K562 (cell line): ENCODE measurements around the gene IPO13. TPM values are rescaled to one million over a fixed set of nuclear protein-coding genes. Genes with fewer than 3 reads are reported as not detected.

Source experiments
- ATAC-seq: fragments of 200-7000 bp; cut with Tn5 transposase; 3 replicates; pipeline ENCODE4 v1.9.1; 2020; ENCODE audit warnings: moderate library complexity
- BruUV-seq: library from RNA; stranded (reverse); fragments of 400-500 nt; replicated peaks from 2 replicates; lab custom pipeline; 2021; lab: Mats Ljungman, UMichigan
- CTCF ChIA-PET: fragments of 300-600 bp; formaldehyde crosslinking; extraction: SDS; loops from one replicate; lab custom pipeline; 2021; ENCODE audit warnings: low intra/inter-chr PET ratio; lab: Yijun Ruan, JAX
- POLR2A ChIA-PET: fragments of 300-600, 350-650 bp; sonication (Branson Sonifier 250); formaldehyde crosslinking; extraction: SDS; loops from one replicate; lab custom pipeline; 2021; ENCODE audit warnings: antibody characterized with exemption, inconsistent platforms; lab: Yijun Ruan, JAX
- DNase-seq, 4 experiments: peaks; one replicate each; pipeline versions ENCODE4 v3.0.0 to v3.0.0-alpha.2; 2011 to 2018; ENCODE audit warnings: low spot score in 3 of 4, mixed read lengths in 3 of 4; ENCODE audit errors: extremely low read depth in 1 of 4
- FAIRE-seq: peaks from 2 replicates; lab custom pipeline; 2011; peaks lifted over from hg19 to GRCh38; lab: Jason Lieb, UNC
- H2AFZ ChIP-seq: 2 replicates; pipeline ENCODE4 v1.6.0; 2011; ENCODE audit warnings: low read depth, low read length, control low read depth, inconsistent platforms
- H3K27ac ChIP-seq: fragments of 200-600 bp; 3 replicates; pipeline ENCODE4 v1.8.0; 2011; ENCODE audit warnings: low read depth, mild to moderate bottlenecking, control low read depth, inconsistent platforms, low read length, moderate library complexity, mixed read lengths; ENCODE audit errors: extremely low read depth
- H3K27me3 ChIP-seq, 2 experiments: fragments of 300-600 bp in 1 of 2; 2 replicates in 1 of 2; 3 replicates in 1 of 2; pipeline versions ENCODE4 v1.6.0 to v1.8.0; 2011; ENCODE audit warnings: inconsistent platforms in 2 of 2, low read length in 2 of 2, mild to moderate bottlenecking in 1 of 2, mixed read lengths in 1 of 2, moderate library complexity in 1 of 2; ENCODE audit not compliant: control insufficient read depth in 2 of 2, insufficient read depth in 2 of 2
- H3K36me3 ChIP-seq: fragments of 300-600 bp; 3 replicates; pipeline ENCODE4 v1.8.0; 2011; ENCODE audit warnings: mild to moderate bottlenecking, low read length, inconsistent platforms; ENCODE audit not compliant: control insufficient read depth, insufficient read depth
- H3K4me1 ChIP-seq, 2 experiments: fragments of 200-600 bp in 1 of 2; replicated peaks in 1 of 2; 2 replicates in 1 of 2; 3 replicates in 1 of 2; pipeline versions ENCODE4 v1.5.1 to v1.8.0; 2011; ENCODE audit warnings: inconsistent platforms in 2 of 2, low read length in 2 of 2, mild to moderate bottlenecking in 1 of 2, mixed read lengths in 1 of 2, moderate library complexity in 1 of 2; ENCODE audit not compliant: control insufficient read depth in 2 of 2, insufficient read depth in 2 of 2
- H3K4me2 ChIP-seq: 2 replicates; pipeline ENCODE4 v1.6.1; 2011; ENCODE audit warnings: low read length, control low read depth, inconsistent platforms, mixed read lengths; ENCODE audit not compliant: insufficient read depth
- H3K4me3 ChIP-seq: fragments of 200-600 bp; sonication (generic), shearing (Covaris generic); 2 replicates; pipeline ENCODE4 v1.5.1; 2016; ENCODE audit warnings: control low read depth, inconsistent platforms
- H3K79me2 ChIP-seq: fragments of 200-600 bp; 3 replicates; pipeline ENCODE4 v1.8.0; 2011; ENCODE audit warnings: low read length, inconsistent platforms; ENCODE audit not compliant: control insufficient read depth, insufficient read depth
- H3K9ac ChIP-seq, 2 experiments: 2 replicates each; pipeline versions ENCODE4 v1.6.0 to v1.6.1; 2011; ENCODE audit warnings: low read depth in 2 of 2, low read length in 2 of 2, control low read depth in 1 of 2, inconsistent platforms in 1 of 2, mild to moderate bottlenecking in 1 of 2, mixed read lengths in 1 of 2; ENCODE audit not compliant: insufficient read depth in 1 of 2
- H3K9me1 ChIP-seq: one replicate; pipeline ENCODE4 v1.6.0; 2011; ENCODE audit warnings: inconsistent platforms, mild to moderate bottlenecking, low read length, moderate library complexity; ENCODE audit not compliant: control insufficient read depth, insufficient read depth
- H3K9me3 ChIP-seq: replicated peaks from 2 replicates; pipeline ENCODE4 v1.5.1; 2011; ENCODE audit warnings: low read depth, low read length, inconsistent platforms; ENCODE audit not compliant: control insufficient read depth, insufficient read depth
- H4K20me1 ChIP-seq: replicated peaks from 2 replicates; pipeline ENCODE4 v1.6.1; 2011; ENCODE audit warnings: low read length, inconsistent platforms, mixed read lengths; ENCODE audit not compliant: control insufficient read depth, insufficient read depth
- MYNN ChIP-seq, 2 experiments: sonication (generic); formaldehyde crosslinking in 1 of 2; IDR thresholded peaks; 2 replicates each; pipeline versions ENCODE4 v1.5.0 to v1.6.1; 2016 to 2020; ENCODE audit warnings: antibody characterized with exemption in 1 of 2, missing genetic modification reagents in 1 of 2
- ZNF232 ChIP-seq: sonication (generic); formaldehyde crosslinking; IDR thresholded peaks from 2 replicates; pipeline ENCODE4 v1.8.0; 2022; ENCODE audit warnings: mild to moderate bottlenecking, missing genetic modification reagents
- WGBS: fragments of 100-300 bp; shearing (Covaris generic); methylation state at CpG from one replicate; pipeline ENCODE4 v1.1.6; 2016; ENCODE audit warnings: low coverage, mixed read lengths; ENCODE audit not compliant: insufficient coverage; ENCODE audit errors: missing lambda C conversion rate; 5-methylcytosine and 5-hydroxymethylcytosine counted together
- in situ Hi-C: fragments of 300-500 bp; cut with MboI; formaldehyde crosslinking; loops from 4 replicates; pipeline ENCODE4 v1.15.0; 2018; ENCODE audit warnings: inconsistent platforms, mixed read lengths
- intact Hi-C: fragments of 100-400 bp; cut with micrococcal nuclease; formaldehyde crosslinking; loops from 2 replicates; pipeline ENCODE4 v1.14.2; 2022
- polyA plus RNA-seq, 8 experiments: library from polyadenylated mRNA; depleted of rRNA in 4 of 8; stranded (reverse) in 5 of 8; unstranded in 3 of 8; fragments of >200 nt; fragmentation: Nextera tagmentation in 2 of 8; fragmentation: Illumina TruSeq in 1 of 8; extraction: Ambion mirVana in 2 of 8; extraction: Trizol in 1 of 8; gene quantifications; 2 replicates each; pipeline versions ENCODE4 v1.2.1 to v1.2.3, GENCODE V29; 2011 to 2014; ENCODE audit warnings: inconsistent platforms in 1 of 8, missing spikeins in 1 of 8
- total RNA-seq, 7 experiments: library from RNA; depleted of rRNA in 6 of 7; stranded (reverse); fragments of >200 nt in 6 of 7; fragmentation: Illumina TruSeq in 2 of 7; extraction: Trizol in 2 of 7; gene quantifications; 2 replicates each; pipeline versions ENCODE4 v1.2.1 to v1.2.3, GENCODE V29; 2011 to 2021; ENCODE audit warnings: low replicate concordance in 1 of 7
- TF ChIP-seq, protein P1 (sequence below): sonication (generic); formaldehyde crosslinking; IDR thresholded peaks from 2 replicates; pipeline ENCODE4 v1.9.0; 2022; ENCODE audit warnings: mild to moderate bottlenecking, missing genetic modification reagents
- TF ChIP-seq, protein P2 (sequence below): fragments of 250-450 bp; sonication (Bioruptor Pico); IDR thresholded peaks from 2 replicates; pipeline ENCODE4 v1.5.0; 2021

IPO13 gene
- total and polyA plus RNA-seq, 9 of the 15 experiments (the other 6 are each of a cell fraction or from before 2014, with no cell fraction given) = 7.0 to 30.8 (median 16.2) TPM

DNA sequence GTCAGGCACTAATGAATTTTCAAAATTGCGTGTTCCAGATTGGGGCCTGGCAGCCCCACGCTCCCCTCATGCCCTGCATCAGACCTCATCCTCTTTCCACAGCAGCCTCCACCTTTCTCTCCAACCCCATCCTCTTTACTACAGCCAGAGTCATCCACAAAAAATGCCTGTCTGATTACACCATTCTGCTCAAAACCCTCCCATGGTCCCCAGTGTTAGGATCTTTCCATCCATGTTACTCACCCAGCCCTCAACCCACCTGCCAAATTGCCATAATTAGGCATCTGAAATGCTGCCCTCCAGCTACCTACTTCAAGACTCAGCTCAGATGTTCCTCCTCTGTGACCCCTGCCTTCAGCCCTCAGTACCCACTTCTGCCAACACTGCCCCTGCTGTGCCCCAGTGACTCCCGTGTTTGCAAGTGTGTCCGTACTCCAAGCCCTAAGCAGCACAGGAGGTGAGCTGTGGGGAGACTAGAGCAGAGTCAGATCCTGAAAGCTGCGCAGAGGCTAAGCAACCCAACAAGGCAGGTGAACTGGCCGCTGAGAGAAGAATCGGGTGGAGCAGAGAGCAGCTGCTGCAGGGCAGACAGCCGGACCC, 13.9 kb upstream of the IPO13 start:
- TF ChIP-seq ZNF232 (CRISPR knock-in tag) (no peak), MYNN (IDR thresholded peaks at IDR 0.05) (no peak), MYNN (CRISPR knock-in tag; IDR thresholded peaks at IDR 0.05) (no peak)
- TF ChIP-seq, protein P1, sequence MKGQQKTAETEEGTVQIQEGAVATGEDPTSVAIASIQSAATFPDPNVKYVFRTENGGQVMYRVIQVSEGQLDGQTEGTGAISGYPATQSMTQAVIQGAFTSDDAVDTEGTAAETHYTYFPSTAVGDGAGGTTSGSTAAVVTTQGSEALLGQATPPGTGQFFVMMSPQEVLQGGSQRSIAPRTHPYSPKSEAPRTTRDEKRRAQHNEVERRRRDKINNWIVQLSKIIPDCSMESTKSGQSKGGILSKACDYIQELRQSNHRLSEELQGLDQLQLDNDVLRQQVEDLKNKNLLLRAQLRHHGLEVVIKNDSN (CRISPR knock-in tag) = 0 out of 2 replicates have a peak, but pooled peaks have one; percentile 18
- TF ChIP-seq, protein P2, sequence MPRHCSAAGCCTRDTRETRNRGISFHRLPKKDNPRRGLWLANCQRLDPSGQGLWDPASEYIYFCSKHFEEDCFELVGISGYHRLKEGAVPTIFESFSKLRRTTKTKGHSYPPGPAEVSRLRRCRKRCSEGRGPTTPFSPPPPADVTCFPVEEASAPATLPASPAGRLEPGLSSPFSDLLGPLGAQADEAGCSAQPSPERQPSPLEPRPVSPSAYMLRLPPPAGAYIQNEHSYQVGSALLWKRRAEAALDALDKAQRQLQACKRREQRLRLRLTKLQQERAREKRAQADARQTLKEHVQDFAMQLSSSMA = no peak
- Histone ChIP-seq H3K4me3 (no peak overlapping the region), H3K27me3 (no peaks in the 10 kb centered on the region), H3K36me3 (peaks cover 4% of the 10 kb centered on the region; the same call in 2 of the 3 replicates), H4K20me1 (0 out of 2 replicates have a peak, but pooled peaks cover 3% of the 10 kb centered on the region), H3K27ac (no peak overlapping the region), H3K4me1 (peaks cover 12 to 32% of the 10 kb centered on the region in 2 experiments; a peak in 4 of 5 replicates), H3K79me2 (no peaks in the 10 kb centered on the region), H3K4me2 (no peak overlapping the region), H2AFZ (no peak overlapping the region), H3K9me1 (peaks cover 5% of the 10 kb centered on the region), H3K9me3 (no peaks in the 10 kb centered on the region), H3K9ac (no peak overlapping the region)
- 54% methylated on average over 8 of the region's 8 CpGs for WGBS
- ATAC-seq (no peak), DNase-seq (no peak), FAIRE-seq (no peak)
- CTCF ChIA-PET = interaction anchor here (3.4 to 4.7 kb wide), 2 partner anchors 169 to 404 kb away, joined by 56 to 79 read pairs; partner anchors contain the start of gene PTPRF
- POLR2A ChIA-PET = interaction anchor here (1.0 to 1.4 kb wide), 4 partner anchors 9 to 168 kb away, joined by 3 to 9 read pairs (median 4); no protein-coding TSS in a partner anchor
- intact Hi-C loops = loop anchor here (5.0 kb wide), 2 partner anchors 86 to 114 kb away; no protein-coding TSS in a partner anchor
- no TSS peak for BruUV-seq
- in situ Hi-C loops = loop anchor here (5.0 to 10.0 kb wide), 2 partner anchors 161 to 698 kb away; no protein-coding TSS in a partner anchor
